Activated CD8-positive, alpha-beta memory T cell treated with anti-CD3 and anti-CD28 coated beads, Interleukin-2, amount 50 U/mL, for 1 hour (primary cell): ENCODE data around the gene EIF3D.
"Not testable (repeated sequence)": the region's sequence is repeated elsewhere in the genome, so short reads cannot be mapped to it uniquely, and the experiment has no call there.

Experiments
- DNase-seq: peaks from one replicate; pipeline ENCODE4 v3.0.0-alpha.2; 2020; ENCODE audit errors: extremely low read depth

Gene EIF3D

DNA sequence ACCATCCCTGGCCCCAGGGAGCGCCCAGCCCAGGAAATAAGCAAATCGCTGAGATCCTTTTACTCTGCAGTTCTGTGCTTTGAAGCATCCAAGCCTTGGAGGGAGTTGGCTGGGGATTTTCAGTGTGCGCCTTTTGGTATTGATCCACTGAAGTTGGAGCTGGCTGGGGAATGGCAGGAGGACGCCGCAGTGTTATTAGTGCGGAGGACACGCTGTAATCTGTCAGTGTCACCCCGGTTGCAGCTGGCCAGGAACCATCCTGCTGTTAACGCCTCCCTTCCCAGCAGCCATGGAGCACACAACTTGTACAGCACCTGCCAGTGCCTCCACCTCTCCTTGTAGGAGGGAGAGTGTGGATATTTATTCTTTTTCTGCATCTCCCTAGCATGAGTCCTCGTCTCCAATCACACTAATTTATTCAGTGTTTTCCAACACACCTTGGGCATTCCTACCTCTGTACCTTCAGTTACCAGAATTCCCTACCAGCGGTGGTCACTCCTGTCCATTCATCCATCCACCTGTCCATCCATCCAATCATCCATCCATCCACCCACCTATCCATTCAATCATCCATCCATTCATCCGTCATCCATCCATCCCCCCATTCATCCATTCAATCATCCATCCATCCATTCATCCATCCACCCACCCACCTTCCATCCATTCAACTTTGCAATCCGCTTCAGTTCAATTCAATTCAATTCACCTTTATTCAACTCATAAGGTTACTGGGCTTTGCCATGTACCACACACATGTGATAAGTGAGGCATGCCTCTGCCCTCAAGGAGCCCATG lies 21.9 kb upstream of the EIF3D start:
- no peak for DNase-seq

DNA sequence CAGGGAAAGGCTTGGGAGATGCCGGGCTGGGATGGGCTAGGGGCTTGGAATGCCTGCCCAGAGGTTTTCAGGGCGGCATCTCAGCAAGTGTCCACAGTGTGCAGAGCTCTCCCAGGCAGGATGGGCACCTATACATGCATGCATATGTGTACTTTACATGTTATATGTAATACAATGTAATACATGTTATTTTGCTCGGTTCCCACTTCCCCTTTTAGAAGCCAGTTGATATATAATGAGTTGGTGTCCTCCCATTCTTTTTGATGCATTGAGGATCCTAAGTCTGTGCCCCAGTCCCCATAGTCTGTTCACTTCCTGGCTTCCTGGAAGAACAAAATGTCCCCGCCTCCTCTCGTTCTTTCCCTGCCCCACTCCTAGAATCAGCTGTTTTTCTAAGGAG lies 20.1 kb upstream of the EIF3D start:
- no peak for DNase-seq

DNA sequence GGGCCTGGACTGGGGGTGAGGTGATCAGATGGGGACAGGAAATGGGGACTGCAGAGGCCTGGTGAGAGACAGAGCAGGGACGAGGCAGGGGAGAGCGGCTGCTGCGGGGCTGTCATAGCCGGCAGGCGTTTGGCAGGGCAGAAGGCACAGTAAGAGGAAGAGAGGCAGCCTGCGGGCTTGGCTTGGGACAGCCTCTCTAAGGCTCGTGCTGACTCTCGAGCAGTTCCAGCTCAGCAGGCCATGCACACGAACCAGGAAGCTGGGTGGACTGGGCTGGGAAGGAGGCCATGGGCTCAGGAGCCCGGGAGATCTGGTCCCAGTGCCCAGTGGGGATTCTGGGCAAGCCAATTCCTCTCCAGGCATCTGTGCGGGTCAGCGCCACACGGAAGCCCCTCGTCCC lies 19.6 kb upstream of the EIF3D start:
- no peak for DNase-seq

DNA sequence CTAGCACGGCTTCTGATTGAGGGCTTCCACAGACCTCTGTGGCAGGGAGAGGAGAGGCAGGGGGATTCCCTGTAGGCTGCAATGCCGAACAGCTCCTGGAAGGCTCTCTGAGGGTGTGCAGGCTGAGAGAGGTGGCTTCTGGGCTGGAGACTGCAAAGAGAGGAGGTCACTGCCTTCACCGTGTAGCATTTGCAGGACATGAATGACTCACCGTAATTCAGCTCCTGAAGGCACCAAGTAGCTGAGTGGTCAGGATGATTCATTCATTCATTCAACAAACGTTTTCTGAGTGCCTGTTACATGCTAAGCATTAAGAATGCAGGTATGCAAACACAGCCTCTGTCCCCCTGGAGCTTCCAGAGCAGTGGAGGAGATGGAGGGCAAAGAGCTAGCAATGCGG lies 18.0 kb upstream of the EIF3D start:
- DNase-seq: no peak

DNA sequence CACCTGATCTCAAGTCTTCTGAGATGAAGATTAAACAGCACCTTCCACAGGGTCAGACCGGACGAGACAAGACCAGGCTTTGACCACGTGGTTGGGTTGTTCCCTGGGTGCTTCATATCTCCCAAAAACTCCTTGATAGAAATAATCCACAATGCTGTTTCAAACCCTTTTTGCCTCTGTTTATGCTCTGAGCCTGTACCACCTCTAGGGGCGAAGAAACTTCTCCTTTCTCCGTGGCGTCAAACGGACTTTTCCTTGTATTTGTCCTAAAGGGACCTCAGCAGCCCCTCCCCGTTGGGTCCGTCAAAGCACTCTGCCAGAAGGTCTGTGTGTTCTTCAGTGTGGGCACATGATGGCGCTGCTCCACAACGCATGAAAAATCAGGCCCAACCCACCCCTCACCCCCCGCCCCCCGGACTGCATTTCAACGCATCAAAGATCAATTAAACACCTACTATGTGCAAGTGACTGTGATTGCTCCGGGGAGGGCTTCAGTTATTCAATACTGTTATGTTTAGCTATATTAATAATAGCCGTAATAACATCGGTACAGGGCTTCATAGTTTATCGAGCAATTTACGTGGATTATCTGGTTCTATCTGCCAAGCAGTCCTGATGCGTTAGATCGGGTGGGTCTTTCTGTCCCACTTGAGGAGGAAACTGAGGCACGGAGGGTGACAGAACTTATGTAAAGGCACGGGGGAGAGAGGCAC lies 17.3 kb upstream of the EIF3D start:
- no peak for DNase-seq

DNA sequence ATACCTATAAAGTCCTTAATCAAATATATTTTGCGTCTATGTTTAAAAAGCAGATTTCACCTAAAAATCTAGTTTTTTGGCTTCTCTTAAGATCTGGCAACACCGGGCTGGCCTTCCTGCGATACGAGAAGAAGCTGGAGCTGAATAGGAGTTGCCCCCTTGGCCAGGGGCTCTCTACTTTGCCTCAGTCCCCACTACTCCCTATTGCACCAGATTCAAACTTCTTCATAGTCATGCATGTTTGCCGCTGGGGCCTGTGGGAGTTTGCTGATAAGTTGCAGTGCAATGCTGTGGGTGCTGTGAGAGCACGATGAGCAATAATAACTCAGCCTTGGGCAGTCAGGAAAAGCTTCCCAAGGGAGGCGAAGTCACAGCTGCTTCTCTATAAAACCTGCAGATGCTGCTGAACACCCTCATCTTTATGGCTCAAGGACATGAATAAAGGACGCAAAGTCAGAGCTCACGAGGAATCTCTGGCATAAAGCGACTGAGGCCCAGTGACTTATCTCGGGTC lies 15.2 kb upstream of the EIF3D start:
- DNase-seq: no peak

DNA sequence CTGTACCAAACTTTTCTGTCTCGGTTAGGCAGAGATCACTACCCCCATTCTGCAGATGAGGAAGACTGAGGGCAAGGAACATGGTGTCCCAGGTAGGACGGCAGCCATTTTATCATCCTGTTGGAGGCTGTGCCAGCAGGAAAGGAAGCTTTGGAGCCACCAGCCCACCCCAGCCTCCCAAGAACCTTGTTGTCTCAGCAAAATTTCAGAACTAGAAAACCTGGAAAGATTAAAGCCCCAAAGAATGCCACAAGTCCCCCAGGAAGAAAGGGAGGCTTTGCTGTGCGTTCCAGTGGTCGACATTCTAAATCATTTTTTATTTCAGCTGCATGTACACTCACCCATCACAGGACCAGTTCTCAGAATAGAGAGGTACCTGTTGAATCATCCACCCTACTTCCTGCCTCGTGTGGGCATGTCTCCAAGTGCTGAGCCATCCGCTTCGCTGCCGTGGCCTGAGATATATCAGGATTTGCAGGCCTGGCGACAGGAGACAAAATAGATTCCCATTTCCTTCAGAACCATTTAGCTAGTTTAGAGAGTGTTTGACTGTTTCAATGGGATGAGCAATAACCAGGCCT lies 13.0 kb upstream of the EIF3D start:
- DNase-seq: no peak

DNA sequence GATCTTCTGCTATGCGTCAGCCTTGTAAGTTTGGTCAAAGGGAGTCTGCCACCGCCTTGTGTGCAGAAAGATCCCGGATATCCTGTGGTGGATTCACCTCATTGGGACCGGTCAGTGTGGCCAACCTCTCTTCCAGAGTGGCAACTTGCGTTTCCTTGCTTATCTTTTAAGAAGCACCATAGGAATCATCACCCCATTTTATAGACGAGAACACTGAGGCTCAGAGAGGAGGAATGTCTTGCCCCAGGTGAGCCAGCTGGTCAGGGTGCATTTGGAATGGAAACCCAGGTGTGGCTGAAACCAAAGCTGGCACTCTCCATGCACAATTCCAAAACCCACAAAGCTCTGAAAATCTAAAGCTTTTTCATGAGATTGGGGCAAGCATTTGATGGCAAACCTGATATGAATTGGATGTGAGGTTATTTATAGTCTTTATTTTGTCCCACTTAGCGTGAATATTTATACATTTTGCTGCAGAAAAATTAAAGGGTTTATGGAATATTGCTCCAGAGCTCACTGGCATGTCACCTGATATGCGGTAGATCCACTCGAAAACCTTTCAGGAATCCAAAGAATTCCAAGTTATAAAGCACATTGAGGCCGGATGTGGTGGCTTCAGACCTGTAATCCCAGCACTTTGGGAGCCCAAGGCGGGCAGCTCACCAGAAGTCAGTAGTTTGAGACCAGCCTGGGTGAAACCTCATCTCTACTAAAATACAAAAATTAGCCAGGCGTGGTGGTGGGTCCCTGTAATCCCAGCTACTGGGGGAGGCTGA lies 12.1 kb upstream of the EIF3D start:
- no peak for DNase-seq

DNA sequence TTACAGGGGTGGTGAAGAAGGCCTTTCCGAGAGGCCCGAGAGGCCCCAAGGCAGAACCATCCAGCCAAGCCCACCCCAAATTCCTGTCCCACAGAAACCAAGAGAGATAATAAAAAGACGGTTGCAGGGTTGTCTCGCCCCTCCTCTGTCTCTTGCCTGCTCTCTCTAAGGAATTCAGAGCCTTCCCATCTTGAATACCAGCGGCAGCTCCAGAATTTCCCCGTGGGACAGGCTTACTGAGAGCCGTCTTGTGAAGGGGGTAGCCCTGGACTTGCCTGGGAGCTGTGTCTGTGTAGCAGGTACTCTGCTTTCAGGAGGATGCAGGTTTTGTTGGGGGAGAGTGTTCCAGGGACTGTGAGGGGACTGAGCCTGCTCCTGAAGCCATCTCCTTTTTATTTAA lies 9.6 kb upstream of the EIF3D start:
- DNase-seq: no peak

DNA sequence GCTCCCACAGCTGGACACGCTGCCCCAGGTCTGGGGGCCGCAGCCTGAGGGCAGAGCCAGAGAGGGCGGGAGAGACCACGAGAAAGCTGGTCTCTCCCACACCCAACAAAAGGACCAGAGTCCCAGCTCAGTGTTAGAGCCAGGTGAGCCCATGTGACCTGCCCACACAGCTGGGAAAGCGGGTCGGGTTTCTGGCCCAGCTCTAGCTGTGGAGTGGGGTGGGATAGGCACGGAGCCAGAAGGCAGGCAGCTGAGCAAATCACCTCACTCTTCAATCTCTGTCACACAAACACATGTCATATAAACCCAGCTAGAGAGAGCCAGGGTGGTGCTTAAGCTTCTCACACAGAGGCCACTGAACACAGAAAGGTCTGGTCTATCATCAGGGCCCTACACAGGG lies 7.8 kb upstream of the EIF3D start:
- DNase-seq: no peak

DNA sequence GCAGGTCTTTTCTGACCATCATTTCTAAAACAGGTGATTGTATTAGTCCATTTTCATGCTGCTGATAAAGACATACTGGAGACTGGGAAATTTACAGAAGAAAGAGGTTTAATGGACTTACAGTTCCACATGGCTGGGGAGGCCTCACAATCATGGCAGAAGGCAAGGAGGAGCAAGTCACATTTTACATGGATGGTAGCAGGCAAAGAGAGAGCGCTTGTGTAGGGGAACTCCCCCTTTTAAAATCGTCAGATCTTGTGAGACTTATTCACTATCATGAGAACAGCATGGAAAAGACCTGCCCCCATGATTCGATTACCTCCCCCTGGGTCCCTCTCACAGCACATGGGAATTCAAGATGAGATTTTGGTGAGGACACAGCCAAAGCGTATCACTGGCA lies 4.4 kb upstream of the EIF3D start:
- DNase-seq: not testable (repeated sequence)

DNA sequence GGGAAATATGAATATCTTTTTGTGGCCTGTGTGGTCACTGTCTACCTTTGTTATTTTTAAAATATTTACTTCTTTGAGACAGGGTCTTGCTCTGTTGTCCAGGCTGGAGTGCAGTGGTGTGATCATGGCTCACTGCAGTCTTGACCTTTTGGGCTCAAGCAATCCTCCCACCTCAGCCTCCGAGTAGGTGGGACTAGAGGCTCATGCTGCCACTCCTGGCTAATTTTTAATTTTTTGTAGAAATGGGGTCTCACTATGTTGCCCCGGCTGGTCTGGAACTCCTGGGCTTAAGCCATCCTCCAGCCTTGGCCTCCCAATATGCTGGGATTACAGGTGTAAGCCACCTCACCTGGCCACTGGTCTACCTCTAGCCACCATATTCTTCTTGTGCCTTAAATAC lies 3.5 kb upstream of the EIF3D start:
- no peak for DNase-seq

DNA sequence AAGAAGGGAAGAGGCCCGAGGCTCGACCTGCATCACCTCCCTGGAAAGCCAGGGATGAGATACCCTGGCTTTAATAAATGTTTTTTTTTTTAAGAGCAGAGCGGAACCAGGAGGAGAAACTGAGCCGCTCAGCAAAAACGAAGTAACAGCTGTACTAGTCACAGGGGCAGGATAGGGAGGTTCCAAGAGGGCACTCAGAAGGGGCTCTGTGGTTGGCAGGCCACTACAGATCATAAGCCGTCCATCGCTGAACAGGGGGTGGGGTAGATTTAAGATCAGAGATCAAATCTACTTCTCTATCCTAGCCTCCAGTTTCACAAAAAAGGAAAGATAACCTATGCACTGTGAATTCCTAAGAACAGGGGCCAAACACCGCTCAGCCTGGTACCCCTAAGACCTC lies 625 bp downstream of the EIF3D start:
- DNase-seq: no peak

DNA sequence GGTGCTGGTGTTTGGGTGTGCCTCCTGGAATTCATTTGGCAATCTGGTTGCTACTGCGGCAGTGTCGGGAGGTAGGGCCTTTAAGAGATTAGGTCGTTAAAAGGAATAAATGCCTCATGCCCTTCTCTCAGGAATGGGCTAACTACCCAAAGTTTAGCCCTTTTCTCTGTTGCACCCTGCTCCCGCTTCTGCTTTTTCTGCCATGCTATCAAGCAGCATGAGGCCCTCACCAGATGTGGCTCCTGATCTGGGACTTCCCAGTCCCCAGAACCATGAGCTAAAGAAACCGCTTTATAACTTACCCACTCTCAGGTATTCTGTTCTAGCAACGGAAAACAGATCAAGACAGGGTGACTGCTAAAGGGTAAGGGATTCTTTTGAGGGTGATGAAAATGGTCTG lies 6.3 kb downstream of the EIF3D start:
- no peak for DNase-seq

DNA sequence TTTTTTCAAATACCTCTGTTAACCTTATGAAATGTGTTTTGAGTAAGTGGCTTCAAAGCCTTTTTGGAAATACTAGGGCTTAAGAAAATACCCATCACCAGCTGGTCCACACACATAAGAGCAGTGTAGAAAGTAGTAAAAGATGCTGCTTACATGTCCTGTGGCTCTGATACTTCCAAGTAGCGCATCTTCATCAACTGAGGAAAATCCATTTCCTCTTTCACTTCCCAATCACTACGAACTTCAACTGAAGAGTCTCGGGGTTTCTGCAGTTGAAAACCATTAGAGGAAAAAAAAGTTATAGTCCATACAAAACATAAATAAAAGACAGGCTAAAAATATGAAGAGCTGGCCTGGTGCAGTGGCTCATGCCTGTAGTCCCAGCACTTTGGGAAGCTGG lies 8.5 kb downstream of the EIF3D start:
- DNase-seq: no peak

DNA sequence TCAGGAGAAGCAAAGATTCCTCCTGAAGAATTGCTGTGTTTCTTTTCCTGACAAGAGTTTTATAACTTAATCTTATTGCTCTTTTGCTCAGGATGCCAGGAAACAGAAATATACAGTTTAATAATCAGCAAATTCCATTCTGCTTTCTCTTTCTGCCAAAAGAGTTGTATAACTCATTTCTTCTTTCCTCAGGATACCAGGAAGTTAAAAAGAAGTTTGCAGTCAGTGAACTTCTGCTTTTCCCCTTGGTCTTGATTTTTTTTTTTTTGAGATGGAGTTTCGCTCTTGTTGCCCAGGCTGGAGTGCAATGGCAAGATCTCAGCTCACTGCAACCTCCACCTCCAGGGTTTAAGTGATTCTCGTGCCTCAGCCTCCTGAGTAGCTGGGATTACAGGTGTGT lies 9.1 kb downstream of the EIF3D start:
- DNase-seq: not testable (repeated sequence)

DNA sequence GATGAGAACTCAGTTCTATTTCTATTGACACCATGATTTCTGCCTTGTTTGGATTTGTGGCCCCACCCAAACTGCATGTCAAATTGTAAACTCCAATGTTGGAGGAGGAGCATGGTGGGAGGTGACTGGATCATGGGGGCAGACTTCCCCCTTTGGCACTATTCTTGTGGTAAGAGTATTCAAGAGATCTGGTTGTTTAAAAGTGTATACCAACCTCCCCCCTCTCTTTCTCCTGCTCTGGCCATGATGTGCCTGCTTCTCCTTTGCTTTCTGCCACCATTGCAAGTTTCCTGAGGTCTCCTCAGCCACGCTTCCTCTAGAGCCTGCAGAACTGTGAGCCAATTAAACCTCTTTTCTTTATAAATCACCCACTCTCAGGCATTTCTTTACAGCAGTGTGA lies 14.2 kb downstream of the EIF3D start:
- DNase-seq: no peak

DNA sequence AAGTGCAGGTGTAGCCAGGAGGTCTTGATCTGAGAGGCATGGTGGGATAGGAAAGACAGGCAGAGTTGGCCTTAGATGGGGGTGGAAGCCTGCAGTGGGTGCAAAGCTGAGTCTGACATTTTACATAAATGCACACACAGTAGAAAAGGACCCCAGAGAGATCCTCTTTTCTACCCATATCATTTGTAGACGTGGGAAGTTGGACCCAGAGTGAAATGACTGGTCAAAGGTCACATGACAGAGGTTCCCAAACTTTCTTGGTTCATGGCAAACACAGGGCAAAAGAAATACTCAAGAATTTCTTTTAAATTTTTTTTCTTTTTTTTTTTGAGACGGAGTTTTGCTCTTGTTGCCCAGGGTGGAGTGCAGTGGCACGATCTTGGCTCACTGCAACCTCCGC lies 16.0 kb downstream of the EIF3D start:
- no peak for DNase-seq

DNA sequence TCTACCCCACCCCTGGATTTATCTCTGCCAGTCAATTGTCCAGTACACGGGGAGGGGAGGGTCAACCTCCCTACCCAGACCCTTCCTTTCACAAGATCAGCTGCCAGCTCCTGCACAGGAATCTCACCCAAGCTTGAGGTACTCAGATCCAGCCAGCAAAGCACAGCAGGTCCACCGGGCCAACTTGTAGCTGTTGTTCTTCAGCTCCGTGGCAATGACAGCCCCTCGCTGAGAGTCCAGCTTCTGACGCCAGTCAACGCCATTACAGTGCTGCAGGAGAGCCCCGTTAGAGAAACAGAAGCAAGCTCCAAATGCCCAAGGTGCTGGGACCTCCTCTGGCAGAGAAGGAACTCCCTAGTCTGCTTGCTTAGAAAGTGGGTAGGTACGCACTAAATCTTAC lies 16.6 kb downstream of the EIF3D start:
- no peak for DNase-seq

DNA sequence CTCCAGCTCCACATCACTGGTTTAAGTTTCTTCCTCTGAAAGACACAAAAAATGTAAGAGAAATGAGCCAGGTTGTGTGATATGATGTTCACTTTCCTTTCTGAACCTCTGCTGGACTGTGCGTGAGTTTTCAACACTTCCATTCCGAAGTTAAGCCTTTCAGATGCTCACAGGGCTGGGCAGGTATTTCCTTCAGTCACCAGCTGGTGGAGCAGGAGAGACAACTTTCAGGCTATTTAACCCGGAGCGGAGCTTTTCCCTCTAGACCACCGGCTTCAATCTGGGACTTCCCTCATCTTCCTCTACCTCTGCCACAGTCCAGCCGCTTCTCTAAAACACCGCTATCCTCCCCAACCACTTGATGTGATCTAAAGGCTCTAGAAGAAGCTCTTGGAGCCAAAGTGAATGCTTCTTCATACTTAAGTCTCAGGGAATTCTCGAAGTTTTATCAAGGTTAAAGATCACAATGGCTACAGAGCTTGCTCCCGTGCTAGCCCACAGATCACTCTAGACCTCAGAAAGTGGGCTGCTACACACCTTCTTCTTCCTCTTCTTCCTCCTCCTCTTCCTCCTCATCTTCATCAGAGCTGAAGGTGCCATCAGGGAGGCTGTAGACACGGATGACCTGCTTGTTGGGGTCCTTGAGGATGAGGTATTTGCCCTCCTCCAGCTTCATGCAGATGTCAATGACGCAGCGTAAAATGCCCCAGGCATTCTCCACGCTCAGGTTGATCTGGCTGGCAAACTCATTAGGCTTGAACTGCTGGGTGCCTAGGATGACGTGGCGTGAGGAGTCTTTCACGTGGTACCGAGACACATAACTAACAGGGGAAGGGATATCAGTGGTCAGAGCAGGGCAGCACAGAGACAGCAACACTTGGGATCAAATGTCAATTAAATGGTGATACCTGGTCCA lies 17.7 kb downstream of the EIF3D start:
- DNase-seq: no peak

DNA sequence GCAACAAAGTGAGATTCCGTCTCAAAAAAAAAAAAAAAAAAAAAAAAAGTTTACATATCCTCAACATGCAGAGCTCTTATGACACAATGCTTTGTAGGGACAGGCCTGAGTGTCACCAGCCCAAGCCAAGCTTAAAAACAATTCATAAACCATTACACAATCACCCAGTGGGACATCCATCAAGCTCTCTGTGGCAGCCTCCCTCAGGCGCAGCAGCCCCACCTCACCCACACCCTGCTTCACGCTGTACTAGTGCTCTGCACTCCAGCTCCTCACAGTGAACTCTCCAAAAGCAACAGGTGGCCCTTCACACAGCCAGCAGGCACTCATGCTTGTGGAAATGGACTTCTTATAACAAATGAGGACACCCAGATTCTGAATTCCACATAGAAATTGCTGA lies 18.6 kb downstream of the EIF3D start:
- no peak for DNase-seq
